Cardiac fibroblast (primary cell): ENCODE measurements around the gene ST6GALNAC3.

Experiments
- DNase-seq, 2 donors: peaks; one replicate each; pipeline versions ENCODE4 v3.0.0 to v3.0.0-alpha.2; 2010; ENCODE audit warnings: low read depth in 2 of 2
- H3K4me3 ChIP-seq, 2 donors: replicated peaks in 1 of 2; 1 replicate in 1 of 2; 2 replicates in 1 of 2; pipeline ENCODE4 v1.5.1; 2011; ENCODE audit warnings: low read depth in 2 of 2, low read length in 2 of 2, mild to moderate bottlenecking in 2 of 2, moderate library complexity in 1 of 2
- CTCF ChIP-seq: IDR thresholded peaks from one replicate; pipeline ENCODE4 v1.5.1; 2011; ENCODE audit warnings: low read depth, mild to moderate bottlenecking, low read length, inconsistent platforms

Gene ST6GALNAC3

GRCh38 chr1:76074321-76075187 lies at the start of gene ST6GALNAC3:
ST6GALNAC3 (plus strand) TSS chr1:76074746.
- DNase-seq, result peak; percentile 29 to 65
- TF ChIP-seq CTCF, result no peak
- peak within 1 kb of the TSS; percentile 65 for H3K4me3 ChIP-seq

- H3K4me3 ChIP-seq, result no peak overlapping the region
- DNase-seq, result no peak
- no peak for TF ChIP-seq CTCF
Observed at GRCh38 chr1:76027341-76027740, 47.2 kb upstream of the ST6GALNAC3 start.

GRCh38 chr1:76029331-76029730 lies 45.2 kb upstream of the ST6GALNAC3 start:
- H3K4me3 ChIP-seq, result no peak overlapping the region
- TF ChIP-seq CTCF, result no peak
- no peak for DNase-seq

GRCh38 chr1:76031496-76031895 lies 43.0 kb upstream of the ST6GALNAC3 start:
- TF ChIP-seq CTCF, result no peak
- H3K4me3 ChIP-seq, result no peak overlapping the region
- no peak for DNase-seq

- H3K4me3 ChIP-seq, result no peak overlapping the region
- TF ChIP-seq CTCF, result no peak
- no peak for DNase-seq
Observed at GRCh38 chr1:76033800-76034475, 40.6 kb upstream of the ST6GALNAC3 start.

GRCh38 chr1:76035053-76035452 lies 39.5 kb upstream of the ST6GALNAC3 start:
- H3K4me3 ChIP-seq, result no peak overlapping the region
- peak; percentile 3 for TF ChIP-seq CTCF
- peak; percentile 7 to 19 for DNase-seq
